ENCODE results near the gene PTPN4.

GRCh38 chr2:119734047-119734446, 25.7 kb upstream of the PTPN4 start:
- TF ChIP-seq, protein P1, sequence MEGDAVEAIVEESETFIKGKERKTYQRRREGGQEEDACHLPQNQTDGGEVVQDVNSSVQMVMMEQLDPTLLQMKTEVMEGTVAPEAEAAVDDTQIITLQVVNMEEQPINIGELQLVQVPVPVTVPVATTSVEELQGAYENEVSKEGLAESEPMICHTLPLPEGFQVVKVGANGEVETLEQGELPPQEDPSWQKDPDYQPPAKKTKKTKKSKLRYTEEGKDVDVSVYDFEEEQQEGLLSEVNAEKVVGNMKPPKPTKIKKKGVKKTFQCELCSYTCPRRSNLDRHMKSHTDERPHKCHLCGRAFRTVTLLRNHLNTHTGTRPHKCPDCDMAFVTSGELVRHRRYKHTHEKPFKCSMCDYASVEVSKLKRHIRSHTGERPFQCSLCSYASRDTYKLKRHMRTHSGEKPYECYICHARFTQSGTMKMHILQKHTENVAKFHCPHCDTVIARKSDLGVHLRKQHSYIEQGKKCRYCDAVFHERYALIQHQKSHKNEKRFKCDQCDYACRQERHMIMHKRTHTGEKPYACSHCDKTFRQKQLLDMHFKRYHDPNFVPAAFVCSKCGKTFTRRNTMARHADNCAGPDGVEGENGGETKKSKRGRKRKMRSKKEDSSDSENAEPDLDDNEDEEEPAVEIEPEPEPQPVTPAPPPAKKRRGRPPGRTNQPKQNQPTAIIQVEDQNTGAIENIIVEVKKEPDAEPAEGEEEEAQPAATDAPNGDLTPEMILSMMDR (IDR thresholded peaks at IDR 0.05), result no peak
- TF ChIP-seq POLR2AphosphoS5 (IDR thresholded peaks at IDR 0.05), result no peak
